Measurements from ENCODE around the gene BIRC7. TPM values are rescaled to one million over a fixed set of nuclear protein-coding genes. Genes with fewer than 3 reads are reported as not detected.

BIRC7 gene
- total RNA-seq, 4 donors from 2014 or later, result 0.49 to 3.0 (median 1.7) TPM

DNA sequence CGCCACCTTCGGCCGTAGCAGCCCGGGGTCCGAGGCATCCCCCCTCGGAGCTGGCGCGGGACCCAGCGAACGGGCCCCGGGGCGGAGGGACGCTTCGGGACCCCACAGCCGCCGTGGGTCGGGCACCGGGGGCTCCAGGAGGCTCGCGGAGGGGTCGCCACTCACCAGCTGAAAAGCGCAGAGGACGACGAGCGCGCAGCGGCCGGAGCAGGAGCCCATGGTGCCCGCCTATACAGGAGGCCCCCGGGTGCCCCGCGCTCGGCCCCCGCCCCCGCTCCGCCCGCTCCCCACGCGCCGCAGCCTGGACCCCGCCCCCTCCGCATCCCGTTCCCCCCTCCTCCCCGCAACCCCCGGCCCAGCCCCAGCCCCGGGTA, 18.5 kb downstream of the BIRC7 start, which contains the start of gene NKAIN4:
NKAIN4 (minus strand) TSS at position 232 of the 374 bp plus-strand sequence; CDS start at position 219, 13 bp downstream.
- TF ChIP-seq EP300 (IDR thresholded peaks at IDR 0.05) (no peak), POLR2A (IDR thresholded peaks at IDR 0.05) (no peak), POLR2AphosphoS5 (IDR thresholded peaks at IDR 0.05) (no peak)
- TF ChIP-seq, protein P1, sequence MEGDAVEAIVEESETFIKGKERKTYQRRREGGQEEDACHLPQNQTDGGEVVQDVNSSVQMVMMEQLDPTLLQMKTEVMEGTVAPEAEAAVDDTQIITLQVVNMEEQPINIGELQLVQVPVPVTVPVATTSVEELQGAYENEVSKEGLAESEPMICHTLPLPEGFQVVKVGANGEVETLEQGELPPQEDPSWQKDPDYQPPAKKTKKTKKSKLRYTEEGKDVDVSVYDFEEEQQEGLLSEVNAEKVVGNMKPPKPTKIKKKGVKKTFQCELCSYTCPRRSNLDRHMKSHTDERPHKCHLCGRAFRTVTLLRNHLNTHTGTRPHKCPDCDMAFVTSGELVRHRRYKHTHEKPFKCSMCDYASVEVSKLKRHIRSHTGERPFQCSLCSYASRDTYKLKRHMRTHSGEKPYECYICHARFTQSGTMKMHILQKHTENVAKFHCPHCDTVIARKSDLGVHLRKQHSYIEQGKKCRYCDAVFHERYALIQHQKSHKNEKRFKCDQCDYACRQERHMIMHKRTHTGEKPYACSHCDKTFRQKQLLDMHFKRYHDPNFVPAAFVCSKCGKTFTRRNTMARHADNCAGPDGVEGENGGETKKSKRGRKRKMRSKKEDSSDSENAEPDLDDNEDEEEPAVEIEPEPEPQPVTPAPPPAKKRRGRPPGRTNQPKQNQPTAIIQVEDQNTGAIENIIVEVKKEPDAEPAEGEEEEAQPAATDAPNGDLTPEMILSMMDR (IDR thresholded peaks at IDR 0.05), result no peak
- Histone ChIP-seq H3K36me3 (no peaks in the 10 kb centered on the region), H3K4me3 (peak within 1 kb of the TSS; percentile 47), H3K27ac (no peak within 1 kb of the TSS), H3K27me3 (peaks cover 87% of the 10 kb centered on the region), H3K4me1 (peaks cover 28% of the 10 kb centered on the region), H3K9me3 (no peaks in the 10 kb centered on the region)
- no CpG with 5 or more reads among the region's 46 CpGs for WGBS
- DNase-seq (ENCODE audit: low spot score in 2 of 2), result no peak

DNA sequence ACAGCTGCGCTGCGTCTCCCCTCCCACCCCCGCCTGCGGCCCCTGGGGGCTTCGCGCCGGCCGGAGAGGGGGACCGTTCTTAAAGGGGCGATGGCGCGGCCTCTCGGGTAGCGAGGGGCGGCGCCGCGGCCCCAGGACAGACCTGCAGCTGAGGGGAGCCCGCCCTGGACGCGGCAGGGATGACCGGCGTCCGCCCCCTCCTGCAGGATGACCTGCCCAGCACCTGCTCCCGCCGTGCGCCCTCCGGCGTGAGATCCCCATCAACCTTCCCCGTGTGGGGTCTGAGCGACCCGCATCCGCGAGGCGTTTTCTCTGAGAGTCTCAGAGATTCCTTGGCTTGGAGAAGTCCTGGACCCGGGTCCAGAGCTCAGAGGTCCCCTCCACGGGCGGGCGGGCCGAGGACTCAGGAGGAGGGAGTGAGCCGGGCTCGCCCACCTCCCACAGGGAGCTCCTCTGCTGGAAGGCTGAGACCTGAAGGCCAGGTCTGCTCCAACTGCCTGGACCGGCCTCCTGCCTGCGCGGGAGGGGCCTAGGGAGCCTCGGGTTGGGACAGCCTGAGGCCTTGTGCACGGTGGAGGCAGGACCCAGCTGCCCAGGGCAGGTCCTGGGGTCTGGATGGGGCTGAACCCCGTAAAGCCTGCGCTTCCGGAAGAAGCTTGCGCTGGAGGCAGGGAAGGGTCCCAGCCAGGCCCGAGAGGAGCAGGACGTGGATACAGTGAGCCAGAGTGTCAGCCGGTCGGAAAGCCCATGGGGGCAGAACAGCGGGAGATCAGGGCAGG, 19.1 kb downstream of the BIRC7 start:
- no peaks in the 10 kb centered on the region for H3K9me3 ChIP-seq
- TF ChIP-seq POLR2A (IDR thresholded peaks at IDR 0.05) (no peak), EP300 (IDR thresholded peaks at IDR 0.05) (no peak), POLR2AphosphoS5 (IDR thresholded peaks at IDR 0.05) (no peak)
- TF ChIP-seq, protein P1 (IDR thresholded peaks at IDR 0.05), result no peak
- H3K27ac ChIP-seq, result no peak overlapping the region
- peak overlapping the region; percentile 47 for H3K4me3 ChIP-seq
- peaks cover 28% of the 10 kb centered on the region for H3K4me1 ChIP-seq
- no peak for DNase-seq (ENCODE audit: low spot score in 2 of 2)
- H3K27me3 ChIP-seq, result peaks cover 87% of the 10 kb centered on the region
- no peaks in the 10 kb centered on the region for H3K36me3 ChIP-seq
- WGBS, result 39% methylated on average over 13 of the region's 56 CpGs

DNA sequence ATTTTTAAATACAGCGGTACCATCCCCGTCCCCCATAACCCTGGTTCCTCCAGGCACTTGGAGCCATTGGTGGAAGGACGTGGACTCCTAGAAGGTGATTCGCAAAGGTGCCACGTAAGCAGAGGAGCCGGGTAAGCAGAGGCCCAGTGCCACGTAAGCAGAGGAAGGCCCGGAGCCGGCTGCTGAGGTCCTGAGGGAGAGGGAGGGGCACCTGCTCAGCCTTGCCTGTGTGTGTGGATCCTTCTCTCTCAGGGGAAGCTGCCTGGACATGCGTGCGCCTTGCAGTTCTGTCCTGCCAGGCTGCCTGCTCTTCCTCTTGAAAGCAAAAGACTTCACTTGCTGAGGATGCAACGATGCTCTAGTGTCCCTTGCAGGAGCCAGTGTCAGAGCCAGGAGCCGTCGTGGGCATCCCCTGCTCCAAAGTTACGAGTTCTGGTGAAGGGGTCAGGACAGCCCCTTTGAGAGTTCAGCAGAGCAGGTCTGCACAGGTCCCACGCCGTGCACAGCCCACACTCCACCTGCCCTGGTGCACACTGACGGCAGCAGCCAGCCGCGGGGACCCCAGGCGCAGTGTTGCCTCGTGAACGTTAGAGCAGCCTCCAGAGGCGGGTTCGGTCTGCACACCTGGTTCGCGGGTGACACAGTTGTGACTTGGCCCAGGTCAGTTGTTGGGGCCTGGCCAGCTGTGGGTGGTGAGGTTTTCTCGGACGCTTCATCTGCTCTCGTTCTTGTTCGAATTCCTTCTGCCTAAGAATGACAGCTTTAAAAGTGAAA, 20.4 kb downstream of the BIRC7 start:
- H3K4me3 ChIP-seq, result no peak overlapping the region
- DNase-seq (ENCODE audit: low spot score in 2 of 2), result no peak
- TF ChIP-seq POLR2AphosphoS5 (IDR thresholded peaks at IDR 0.05) (no peak), EP300 (IDR thresholded peaks at IDR 0.05) (no peak), POLR2A (IDR thresholded peaks at IDR 0.05) (no peak)
- TF ChIP-seq, protein P1 (IDR thresholded peaks at IDR 0.05), result no peak
- no peak overlapping the region for H3K27ac ChIP-seq
- no peaks in the 10 kb centered on the region for H3K36me3 ChIP-seq
- H3K9me3 ChIP-seq, result no peaks in the 10 kb centered on the region
- H3K4me1 ChIP-seq, result peaks cover 28% of the 10 kb centered on the region
- H3K27me3 ChIP-seq, result peaks cover 85% of the 10 kb centered on the region
- 55% methylated on average over 13 of the region's 31 CpGs for WGBS

- Histone ChIP-seq H3K9me3 (no peaks in the 10 kb centered on the region), H3K27me3 (peaks cover 90% of the 10 kb centered on the region), H3K4me1 (peaks cover 28% of the 10 kb centered on the region), H3K27ac (no peak overlapping the region), H3K36me3 (no peaks in the 10 kb centered on the region), H3K4me3 (no peak overlapping the region)
- WGBS, result 90% methylated on average over 4 of the region's 4 CpGs
- TF ChIP-seq, protein P1 (IDR thresholded peaks at IDR 0.05), result no peak
- no peak for TF ChIP-seq POLR2A (IDR thresholded peaks at IDR 0.05)
- DNase-seq (ENCODE audit: low spot score in 2 of 2), result no peak
Observed at GRCh38 chr20:63256954-63257353, 21.2 kb downstream of the BIRC7 start.

- TF ChIP-seq POLR2A (IDR thresholded peaks at IDR 0.05) (no peak), POLR2AphosphoS5 (IDR thresholded peaks at IDR 0.05) (no peak), EP300 (IDR thresholded peaks at IDR 0.05) (no peak)
- TF ChIP-seq, protein P1 (IDR thresholded peaks at IDR 0.05), result no peak
- no peak for DNase-seq (ENCODE audit: low spot score in 2 of 2)
- Histone ChIP-seq H3K9me3 (no peaks in the 10 kb centered on the region), H3K27ac (no peak overlapping the region), H3K27me3 (peaks cover 90% of the 10 kb centered on the region), H3K36me3 (no peaks in the 10 kb centered on the region), H3K4me3 (no peak overlapping the region), H3K4me1 (peaks cover 28% of the 10 kb centered on the region)
- WGBS, result 83% methylated on average over 13 of the region's 13 CpGs
Observed at GRCh38 chr20:63257629-63258028, 21.9 kb downstream of the BIRC7 start.
